HFFc6 (cell line): ENCODE measurements around the gene PAMR1. TPM values are rescaled to one million over a fixed set of nuclear protein-coding genes. Genes with fewer than 3 reads are reported as not detected.
A peak's percentile ranks its signal among the peaks of the same experiment; 100 is the strongest.

ENCODE experiments used
- DNase-seq: peaks from one replicate; pipeline ENCODE4 v3.0.0-alpha.2; 2018
- H3K27ac Mint-ChIP-seq: 2 replicates; pipeline ENCODE4 v1.8.0; 2020; ENCODE audit warnings: mild to moderate bottlenecking, mixed read lengths
- H3K27me3 Mint-ChIP-seq: 2 replicates; pipeline ENCODE4 v1.8.0; 2021; ENCODE audit warnings: mild to moderate bottlenecking, moderate library complexity, mixed read lengths; ENCODE audit not compliant: insufficient read depth
- H3K36me3 Mint-ChIP-seq: 2 replicates; pipeline ENCODE4 v1.8.0; 2021; ENCODE audit warnings: low read depth, mixed read lengths
- H3K4me1 Mint-ChIP-seq: 2 replicates; pipeline ENCODE4 v1.8.0; 2020; ENCODE audit warnings: low read depth, mixed read lengths
- H3K4me3 Mint-ChIP-seq: 2 replicates; pipeline ENCODE4 v1.8.0; 2020; ENCODE audit warnings: mild to moderate bottlenecking, moderate library complexity, mixed read lengths
- H3K9me3 Mint-ChIP-seq: 2 replicates; pipeline ENCODE4 v1.8.0; 2020; ENCODE audit warnings: mild to moderate bottlenecking, mixed read lengths
- total RNA-seq, 6 experiments: library from RNA; stranded (reverse); fragmentation: NEBNext Ultra II Directional; extraction: Animal tissue kit (Norgen Biotek cat#: 25700); gene quantifications; 2 replicates in 1 of 6; 3 replicates in 5 of 6; pipeline ENCODE4 v1.2.3, GENCODE V29; 2021
- TF ChIP-seq, protein P1 (sequence below): fragments of 200-600 bp; sonication (generic); IDR thresholded peaks from 2 replicates; pipeline ENCODE4 v1.5.0; 2021; ENCODE audit warnings: antibody characterized with exemption, mild to moderate bottlenecking

Gene PAMR1
- total RNA-seq, 6 experiments from 2014 or later: 151 to 209 (median 191) TPM

DNA sequence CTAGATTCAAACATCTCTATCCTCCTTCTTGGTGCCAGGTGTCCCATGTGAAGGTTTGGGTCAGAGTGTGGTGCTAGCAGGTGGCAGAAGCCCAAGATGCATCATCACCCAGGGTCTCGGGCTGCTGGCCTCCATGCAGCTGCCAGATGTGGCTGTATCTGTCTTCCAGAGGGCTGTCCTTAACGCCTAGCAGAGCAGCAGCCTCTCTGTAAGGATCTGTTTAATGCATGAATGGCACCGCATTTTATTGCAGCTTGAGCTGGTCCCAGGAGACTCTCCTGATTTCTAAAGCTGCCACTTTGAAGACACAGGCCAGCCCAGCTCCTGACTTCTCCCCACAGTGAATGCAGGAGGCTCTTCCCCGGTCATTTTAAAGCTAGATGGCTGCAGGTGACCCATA, 132.3 kb downstream of the PAMR1 start:
- no peaks in the 10 kb centered on the region; the same call in 1 of the 2 replicates for H3K27me3 Mint-ChIP-seq
- TF ChIP-seq, protein P1, sequence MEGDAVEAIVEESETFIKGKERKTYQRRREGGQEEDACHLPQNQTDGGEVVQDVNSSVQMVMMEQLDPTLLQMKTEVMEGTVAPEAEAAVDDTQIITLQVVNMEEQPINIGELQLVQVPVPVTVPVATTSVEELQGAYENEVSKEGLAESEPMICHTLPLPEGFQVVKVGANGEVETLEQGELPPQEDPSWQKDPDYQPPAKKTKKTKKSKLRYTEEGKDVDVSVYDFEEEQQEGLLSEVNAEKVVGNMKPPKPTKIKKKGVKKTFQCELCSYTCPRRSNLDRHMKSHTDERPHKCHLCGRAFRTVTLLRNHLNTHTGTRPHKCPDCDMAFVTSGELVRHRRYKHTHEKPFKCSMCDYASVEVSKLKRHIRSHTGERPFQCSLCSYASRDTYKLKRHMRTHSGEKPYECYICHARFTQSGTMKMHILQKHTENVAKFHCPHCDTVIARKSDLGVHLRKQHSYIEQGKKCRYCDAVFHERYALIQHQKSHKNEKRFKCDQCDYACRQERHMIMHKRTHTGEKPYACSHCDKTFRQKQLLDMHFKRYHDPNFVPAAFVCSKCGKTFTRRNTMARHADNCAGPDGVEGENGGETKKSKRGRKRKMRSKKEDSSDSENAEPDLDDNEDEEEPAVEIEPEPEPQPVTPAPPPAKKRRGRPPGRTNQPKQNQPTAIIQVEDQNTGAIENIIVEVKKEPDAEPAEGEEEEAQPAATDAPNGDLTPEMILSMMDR: no peak
- DNase-seq: no peak
- no peak overlapping the region for H3K27ac Mint-ChIP-seq
- H3K4me3 Mint-ChIP-seq: no peak overlapping the region
- peaks cover 5% of the 10 kb centered on the region for H3K36me3 Mint-ChIP-seq
- peaks cover 29% of the 10 kb centered on the region for H3K4me1 Mint-ChIP-seq
- H3K9me3 Mint-ChIP-seq: no peaks in the 10 kb centered on the region

DNA sequence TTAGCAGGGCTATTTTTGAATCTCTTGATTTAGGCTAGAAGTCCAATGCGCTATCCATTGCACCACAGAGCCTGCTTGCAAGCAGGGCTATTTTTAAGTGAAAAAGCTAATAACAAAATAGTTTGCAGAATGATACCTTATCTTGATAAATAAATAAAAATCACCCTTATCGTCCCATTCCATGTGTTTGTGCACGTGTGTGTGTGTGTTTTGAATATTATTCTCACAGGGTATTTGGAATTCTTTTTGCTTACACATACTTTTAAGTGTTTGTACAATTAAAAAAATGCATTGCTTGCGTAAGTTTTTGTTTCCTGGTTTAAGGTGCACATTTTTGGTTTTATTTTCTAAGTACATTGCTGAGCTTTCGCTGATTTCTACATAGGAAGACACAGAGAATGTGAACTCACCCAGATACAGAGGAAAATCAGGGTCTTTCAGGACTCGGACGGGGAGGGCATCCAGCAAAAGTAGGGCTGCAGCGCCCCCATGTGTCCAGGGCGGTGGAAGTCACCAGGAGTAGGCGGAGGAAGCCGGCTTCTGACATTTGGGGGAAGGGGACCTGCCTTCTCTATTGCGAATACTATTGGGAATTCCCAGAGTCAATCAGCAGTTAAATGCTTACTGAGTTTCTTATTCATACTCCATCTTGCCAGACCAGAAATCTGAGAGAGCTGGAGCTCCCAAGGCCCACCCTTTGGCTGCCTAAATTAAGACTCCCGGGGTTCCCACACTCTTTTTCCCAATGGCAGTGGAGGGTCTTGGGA, 133.3 kb downstream of the PAMR1 start:
- peak overlapping the region; percentile 70 for H3K27ac Mint-ChIP-seq
- peak; percentile 67 for DNase-seq
- no peaks in the 10 kb centered on the region; the same call in 1 of the 2 replicates for H3K27me3 Mint-ChIP-seq
- no peaks in the 10 kb centered on the region for H3K36me3 Mint-ChIP-seq
- H3K4me3 Mint-ChIP-seq: peak overlapping the region; percentile 35
- TF ChIP-seq, protein P1: peak; percentile 97
- H3K4me1 Mint-ChIP-seq: peaks cover 36% of the 10 kb centered on the region
- no peaks in the 10 kb centered on the region for H3K9me3 Mint-ChIP-seq

DNA sequence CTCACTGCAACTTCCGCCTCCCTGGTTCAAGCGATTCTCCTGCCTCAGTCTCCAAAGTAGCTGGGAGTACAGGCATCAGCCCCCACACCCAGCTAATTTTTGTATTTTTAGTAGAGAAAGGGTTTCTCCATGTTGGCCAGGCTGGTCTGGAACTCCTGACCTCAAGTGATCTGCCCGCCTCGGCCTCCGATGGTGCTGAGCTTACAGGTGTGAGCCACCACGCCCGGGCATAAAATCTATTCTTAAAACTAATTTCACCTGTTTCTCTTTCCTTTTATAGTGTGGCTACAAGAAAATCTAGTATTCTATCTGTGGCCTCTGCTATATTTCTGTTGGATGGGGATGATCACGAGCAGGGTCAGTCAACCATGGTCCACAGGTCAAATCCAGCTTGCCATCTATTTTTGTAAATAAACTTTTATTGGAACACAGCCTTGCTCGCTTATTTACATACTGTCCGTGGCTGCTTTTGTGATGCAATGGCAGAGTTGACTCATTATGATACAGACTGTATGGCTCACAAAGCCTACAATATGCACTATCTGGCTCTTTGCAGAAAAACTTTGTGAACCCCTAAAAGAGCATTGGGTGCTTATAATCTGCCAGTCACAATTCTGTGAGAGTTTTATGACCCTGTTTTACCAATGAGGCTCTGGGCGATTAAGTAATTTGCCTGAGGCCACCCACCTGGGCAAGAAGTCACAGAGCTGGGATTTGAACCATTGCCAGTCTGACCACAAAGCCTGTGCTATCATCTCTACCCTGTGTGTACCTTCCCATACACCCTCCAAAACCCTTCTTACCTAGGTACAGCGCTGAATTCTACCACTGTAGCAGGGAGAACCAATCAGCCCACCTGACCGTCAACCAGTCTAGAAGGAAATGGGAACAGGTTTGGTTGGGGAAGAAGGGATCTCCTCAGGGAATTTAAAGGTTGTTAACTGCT, 134.4 kb downstream of the PAMR1 start:
- Mint-ChIP-seq H3K4me1 (peaks cover 36% of the 10 kb centered on the region), H3K27me3 (no peaks in the 10 kb centered on the region; the same call in 1 of the 2 replicates), H3K36me3 (peaks cover 4% of the 10 kb centered on the region; the same call in 1 of the 2 replicates), H3K27ac (peak overlapping the region; percentile 70), H3K9me3 (no peaks in the 10 kb centered on the region), H3K4me3 (peak overlapping the region; percentile 35)
- peak; percentile 80 for DNase-seq
- TF ChIP-seq, protein P1: no peak

DNA sequence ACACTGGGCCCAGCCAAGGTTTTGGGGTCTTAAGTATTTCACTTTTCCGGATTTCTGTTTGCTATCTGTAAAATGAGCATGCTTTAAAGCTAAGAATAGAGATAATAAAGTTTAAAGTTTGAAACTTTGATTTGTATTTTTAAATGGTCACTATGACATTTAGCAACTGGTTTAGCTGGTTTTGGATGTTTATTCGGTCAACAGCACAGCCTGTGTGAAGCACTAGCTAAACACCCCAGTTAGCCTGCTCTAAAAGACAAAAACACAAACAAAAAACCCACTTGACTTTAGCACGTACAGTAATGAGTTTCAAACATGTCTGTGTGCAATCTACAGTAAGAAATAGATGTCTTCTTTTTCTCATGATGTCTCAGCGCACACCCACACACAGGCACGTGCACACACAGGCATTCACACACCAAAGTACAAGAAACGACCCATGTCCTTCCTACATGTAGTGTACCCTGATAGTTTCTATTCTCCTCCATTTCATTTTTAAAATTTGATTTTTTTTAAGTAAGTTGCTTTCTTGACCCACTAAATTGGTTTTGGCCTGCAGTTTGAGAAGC, 135.4 kb downstream of the PAMR1 start:
- Mint-ChIP-seq H3K4me1 (peaks cover 36% of the 10 kb centered on the region), H3K36me3 (peaks cover 4% of the 10 kb centered on the region; the same call in 1 of the 2 replicates), H3K9me3 (no peaks in the 10 kb centered on the region), H3K4me3 (no peak overlapping the region), H3K27ac (no peak overlapping the region), H3K27me3 (no peaks in the 10 kb centered on the region; the same call in 1 of the 2 replicates)
- DNase-seq: no peak
- TF ChIP-seq, protein P1: no peak

DNA sequence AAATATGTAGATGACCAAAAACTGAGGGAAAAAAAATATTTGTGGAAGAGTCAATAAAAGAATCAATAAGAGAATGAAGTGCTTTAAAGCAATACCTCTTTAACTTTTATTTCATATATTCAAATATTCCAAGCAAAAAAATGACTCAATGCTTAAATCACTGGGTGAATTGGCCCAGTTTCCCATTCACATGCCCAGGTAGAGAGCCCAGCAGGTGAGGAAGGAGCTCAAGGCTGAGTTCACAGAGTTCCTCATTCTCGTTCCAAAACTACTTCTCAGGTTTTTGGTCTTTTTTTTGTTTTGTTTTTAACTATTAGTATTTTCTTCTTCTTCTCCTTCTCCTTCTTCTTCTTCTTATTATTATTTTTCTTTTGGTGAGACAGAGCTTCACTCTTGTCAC, 136.3 kb downstream of the PAMR1 start:
- TF ChIP-seq, protein P1: no peak
- no peak overlapping the region for H3K4me3 Mint-ChIP-seq
- no peak for DNase-seq
- no peaks in the 10 kb centered on the region for H3K9me3 Mint-ChIP-seq
- peaks cover 4% of the 10 kb centered on the region; the same call in 1 of the 2 replicates for H3K36me3 Mint-ChIP-seq
- no peak overlapping the region for H3K27ac Mint-ChIP-seq
- H3K4me1 Mint-ChIP-seq: peaks cover 36% of the 10 kb centered on the region
- no peaks in the 10 kb centered on the region; the same call in 1 of the 2 replicates for H3K27me3 Mint-ChIP-seq
